HG02759 (cell line): ENCODE measurements around the gene NFATC3.
A peak's percentile ranks its signal among the peaks of the same experiment; 100 is the strongest.

Experiments used
- ATAC-seq: cut with Tn5 transposase; IDR thresholded peaks from one replicate; pipeline ENCODE4 v1.9.1; 2021; ENCODE audit warnings: mild to moderate bottlenecking, moderate library complexity; ENCODE audit not compliant: unreplicated experiment

Gene NFATC3

DNA sequence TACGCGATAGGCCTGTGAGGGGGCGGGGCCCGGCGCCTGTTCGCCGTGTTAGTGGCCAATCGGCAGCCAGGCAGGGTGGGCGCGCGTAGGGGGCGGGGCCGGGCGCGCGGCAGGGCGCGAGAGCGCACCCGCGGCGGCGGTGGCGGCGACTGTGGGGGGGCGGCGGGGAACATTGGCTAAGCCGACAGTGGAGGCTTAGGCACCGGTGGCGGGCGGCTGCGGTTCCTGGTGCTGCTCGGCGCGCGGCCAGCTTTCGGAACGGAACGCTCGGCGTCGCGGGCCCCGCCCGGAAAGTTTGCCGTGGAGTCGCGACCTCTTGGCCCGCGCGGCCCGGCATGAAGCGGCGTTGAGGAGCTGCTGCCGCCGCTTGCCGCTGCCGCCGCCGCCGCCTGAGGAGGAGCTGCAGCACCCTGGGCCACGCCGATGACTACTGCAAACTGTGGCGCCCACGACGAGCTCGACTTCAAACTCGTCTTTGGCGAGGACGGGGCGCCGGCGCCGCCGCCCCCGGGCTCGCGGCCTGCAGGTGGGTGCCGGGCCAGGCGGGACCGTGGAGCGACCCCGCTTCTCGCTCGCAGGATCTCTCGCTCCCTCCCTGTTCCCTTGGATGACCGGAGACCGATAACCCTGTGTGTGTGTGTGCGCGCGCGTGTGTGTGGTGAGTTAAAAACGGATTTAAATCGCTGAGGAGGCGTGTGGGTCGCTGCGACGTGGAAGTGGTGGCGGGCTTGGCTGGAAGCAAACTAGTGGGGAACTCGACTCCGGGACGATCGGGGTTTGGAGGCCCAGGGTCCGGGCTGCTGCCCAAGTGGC, at the start of gene NFATC3:
Gene NFATC3 (plus strand): TSS at position 112 of the 813 bp plus-strand sequence. CDS start 312 bp downstream, at position 424.
- peak; percentile 67 for ATAC-seq

DNA sequence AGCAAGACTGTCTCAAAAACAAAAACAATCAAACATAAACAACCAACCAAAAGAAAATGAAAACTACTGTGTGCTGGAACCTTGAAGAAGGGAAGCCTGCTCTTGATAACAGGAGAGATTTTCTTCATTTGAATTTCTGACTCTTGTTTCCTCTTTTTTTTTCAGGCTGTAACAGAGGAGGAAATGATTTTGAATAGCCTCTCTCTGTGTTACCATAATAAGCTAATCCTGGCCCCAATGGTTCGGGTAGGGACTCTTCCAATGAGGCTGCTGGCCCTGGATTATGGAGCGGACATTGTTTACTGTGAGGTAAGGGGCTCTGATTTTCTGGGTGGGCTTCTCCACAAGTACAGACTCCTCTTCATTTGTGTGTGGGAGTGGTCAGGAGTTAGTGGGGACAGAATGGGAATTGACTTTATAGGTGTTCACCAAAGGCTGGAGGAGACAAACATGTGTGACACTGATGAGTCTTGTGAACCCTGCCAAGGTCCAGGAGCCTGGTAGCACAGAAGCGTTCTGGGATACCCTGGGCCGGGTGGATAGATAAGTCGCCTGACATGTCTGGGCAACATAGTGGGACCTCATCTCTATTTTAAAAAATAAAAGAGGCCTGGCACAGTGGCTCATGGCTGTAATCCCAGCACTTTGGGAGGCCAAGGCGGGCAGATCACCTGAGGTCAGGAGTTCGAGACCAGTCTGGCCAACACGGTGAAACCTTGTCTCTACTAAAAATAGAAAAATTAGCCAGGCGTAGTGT, 47.2 kb upstream of the NFATC3 start:
- ATAC-seq = no peak

DNA sequence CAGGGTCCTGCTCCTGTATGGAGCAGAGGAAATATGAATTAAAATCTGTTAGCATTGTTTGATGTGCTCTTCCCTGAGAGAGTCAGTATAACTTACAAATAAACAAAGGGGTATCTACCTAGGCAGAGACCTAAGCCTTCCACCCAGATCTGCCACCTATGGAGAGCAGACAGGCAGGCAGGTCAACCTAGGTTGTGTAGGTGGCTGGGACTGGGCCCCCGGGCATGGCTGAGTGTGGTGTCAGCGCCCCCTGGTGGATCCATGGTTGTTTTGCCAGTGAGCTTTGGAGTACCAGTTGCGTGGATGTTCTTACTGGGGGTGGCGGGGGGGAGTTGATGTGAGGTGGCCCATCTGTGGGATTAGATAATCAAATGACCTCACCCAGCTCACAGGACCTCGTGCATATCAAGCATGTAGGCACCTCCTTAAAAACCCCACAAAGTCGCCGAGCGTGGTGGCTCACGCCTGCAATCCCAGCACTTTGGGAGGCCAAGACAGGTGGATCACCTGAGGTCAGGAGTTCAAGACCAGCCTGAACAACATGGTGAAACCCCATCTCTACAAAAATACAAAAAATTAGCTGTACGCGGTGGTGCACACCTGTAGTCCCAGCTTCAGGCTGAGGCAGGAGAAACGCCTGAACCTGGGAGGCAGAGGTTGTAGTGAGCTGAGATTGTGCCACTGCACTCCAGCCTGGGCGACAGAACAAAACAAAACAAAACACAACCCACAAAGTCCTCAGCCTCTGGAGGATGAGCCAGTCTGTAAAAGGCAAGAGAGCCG, 44.5 kb upstream of the NFATC3 start:
- ATAC-seq = peak; percentile 72

DNA sequence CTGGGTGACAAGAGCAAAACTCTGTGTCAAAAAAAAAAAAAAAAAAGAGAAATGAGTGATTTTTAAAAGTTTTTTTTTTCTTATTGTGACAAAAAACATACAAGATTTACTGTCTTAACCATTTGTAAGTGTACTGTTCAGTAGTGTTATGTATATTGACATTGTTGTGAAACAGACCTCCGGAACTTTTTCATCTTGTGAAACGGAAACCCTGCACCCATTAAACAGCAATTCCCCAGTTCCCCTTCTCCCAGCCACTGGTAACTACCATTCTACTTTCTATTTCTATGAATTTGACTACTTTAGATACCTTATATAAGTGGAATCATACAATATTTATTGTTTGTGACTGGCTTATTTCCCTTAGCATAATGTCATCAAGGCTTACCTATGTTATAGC, 43.4 kb upstream of the NFATC3 start:
- ATAC-seq = no peak

DNA sequence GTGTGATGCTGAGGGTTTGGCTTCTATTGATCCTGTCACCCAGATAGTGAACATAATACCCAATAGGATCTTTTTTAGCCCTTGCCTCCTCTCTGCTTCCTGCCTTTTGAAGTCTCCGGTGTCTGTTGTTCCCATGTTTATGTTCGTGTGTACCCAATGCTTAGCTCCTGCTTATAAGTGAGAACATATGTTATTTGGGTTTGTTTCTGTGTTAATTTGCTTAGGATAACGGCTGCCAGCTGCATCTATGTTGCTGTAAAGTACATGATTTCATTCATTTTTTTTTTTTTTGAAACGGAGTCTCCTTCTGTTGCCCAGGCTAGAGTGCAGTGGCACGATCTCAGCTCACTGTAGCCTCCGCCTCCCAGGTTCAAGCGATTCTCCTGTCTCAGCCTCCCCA, 39.1 kb upstream of the NFATC3 start:
- ATAC-seq = no peak

DNA sequence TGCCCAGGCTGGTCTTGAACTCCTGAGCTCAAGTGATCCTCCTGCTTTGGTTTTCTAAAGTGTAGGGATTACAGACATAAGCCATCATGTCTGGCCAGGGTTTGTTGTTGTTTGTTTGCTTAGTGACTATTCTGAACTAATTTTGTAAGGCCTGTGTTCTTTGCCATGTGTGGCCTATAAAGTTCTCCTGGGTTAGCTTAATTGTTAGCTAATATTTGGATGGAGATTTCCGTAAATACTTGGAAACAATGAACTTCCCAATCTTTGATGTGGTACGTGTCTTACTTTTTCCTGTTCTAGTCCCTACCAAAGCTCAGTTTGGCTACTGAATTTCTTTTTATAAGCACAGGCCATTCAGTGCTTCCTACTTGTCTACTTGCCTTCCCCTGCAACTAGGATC, 37.2 kb upstream of the NFATC3 start:
- ATAC-seq = no peak

DNA sequence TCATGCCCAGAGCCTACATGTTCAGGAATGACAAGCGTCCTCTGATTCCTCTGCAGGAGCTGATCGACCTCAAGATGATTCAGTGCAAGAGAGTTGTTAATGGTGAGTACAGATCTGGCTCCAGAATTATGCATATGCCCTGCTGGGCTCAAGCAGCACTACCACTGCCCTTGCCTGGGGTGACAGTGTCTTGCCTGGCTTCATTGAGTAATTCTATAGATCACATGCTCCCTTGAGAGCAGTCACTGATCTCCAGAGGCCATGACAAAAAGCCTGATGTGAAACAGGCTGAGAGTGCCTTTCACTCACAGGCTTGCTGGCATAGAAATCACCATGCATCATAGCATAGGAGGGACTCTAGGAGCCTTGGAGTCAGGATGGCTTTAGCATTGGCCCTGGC, 35.7 kb upstream of the NFATC3 start:
- no peak for ATAC-seq

DNA sequence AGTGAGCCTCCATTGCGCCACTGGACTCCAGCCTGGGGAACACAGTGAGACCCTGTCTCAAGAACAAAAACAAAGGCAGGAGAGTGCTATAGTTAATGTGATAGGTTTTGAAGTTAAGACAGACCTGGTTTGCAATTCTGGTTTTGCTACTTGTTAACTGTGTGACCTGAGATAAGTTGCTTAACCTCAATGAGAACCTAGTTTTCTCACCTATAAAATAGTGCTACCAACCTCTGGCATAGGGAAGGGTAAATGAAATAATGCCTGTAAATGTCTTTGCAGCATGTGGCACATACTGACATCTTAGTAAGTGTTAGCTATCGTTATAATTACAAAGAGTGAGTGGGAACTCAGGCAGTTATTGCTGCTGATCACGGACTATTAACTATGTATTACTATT, 29.8 kb upstream of the NFATC3 start:
- no peak for ATAC-seq

DNA sequence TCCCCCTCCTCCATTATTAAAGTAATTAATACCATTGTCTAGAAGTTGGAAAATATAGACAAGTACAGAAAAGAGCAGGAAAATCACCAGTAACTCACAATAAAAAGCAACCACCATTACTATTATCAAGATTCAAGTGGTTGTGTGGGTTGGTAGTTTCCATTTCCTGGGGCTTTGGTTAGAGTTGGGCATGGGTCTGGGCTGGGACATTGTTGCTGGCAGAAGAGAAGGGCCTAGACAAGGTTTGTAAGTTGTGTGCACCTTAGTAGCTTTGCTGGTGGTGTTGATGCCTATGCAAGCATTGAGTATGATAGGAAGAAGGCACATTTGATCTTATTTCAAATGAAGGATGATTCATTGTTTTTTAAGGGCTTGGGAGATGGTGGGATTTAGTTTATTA, 25.4 kb upstream of the NFATC3 start:
- ATAC-seq = no peak

DNA sequence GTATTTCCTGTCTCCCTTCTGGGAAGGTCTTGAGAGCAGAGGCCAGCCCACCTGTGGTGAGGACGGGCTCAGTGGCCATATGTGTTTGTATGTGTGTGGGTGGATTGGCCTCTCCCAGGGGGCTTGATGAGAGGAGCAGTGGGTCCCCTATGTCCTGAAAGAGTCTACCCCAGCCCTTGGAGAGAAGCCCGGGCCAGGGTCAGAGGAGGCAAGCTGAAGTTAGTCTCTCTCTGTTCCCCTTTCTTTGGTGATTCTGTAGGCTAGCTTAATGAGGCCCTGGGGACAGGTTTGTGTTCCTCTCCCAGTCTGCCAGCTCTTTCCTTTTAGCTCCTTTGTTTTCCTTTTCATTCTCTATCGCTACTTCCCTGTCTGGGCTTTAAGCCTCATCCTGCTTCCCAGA, 23.8 kb upstream of the NFATC3 start:
- no peak for ATAC-seq

DNA sequence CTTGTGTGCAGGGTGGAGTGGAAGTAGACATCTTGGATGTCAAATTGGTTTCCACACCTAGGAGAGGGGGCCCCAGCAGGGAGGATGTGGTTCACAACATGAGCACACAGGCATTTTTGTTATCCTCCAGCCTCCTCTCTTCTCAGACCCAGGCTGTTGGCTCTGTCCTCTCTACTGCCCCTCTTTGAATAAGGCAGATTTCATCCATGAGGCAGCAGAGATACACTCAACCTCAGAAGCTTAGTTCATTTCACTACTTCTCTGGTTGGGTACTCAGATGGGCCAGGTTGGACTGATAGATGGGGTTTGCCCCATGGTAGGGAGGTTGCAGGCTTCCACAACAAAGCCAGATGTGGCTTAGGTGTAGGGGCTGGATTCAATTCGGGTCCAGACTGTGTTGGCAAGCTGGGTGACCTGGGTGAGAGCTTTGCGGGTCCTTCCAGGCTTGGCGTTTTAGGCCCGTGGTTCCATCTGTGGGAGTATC, 22.2 kb upstream of the NFATC3 start:
- ATAC-seq = no peak

DNA sequence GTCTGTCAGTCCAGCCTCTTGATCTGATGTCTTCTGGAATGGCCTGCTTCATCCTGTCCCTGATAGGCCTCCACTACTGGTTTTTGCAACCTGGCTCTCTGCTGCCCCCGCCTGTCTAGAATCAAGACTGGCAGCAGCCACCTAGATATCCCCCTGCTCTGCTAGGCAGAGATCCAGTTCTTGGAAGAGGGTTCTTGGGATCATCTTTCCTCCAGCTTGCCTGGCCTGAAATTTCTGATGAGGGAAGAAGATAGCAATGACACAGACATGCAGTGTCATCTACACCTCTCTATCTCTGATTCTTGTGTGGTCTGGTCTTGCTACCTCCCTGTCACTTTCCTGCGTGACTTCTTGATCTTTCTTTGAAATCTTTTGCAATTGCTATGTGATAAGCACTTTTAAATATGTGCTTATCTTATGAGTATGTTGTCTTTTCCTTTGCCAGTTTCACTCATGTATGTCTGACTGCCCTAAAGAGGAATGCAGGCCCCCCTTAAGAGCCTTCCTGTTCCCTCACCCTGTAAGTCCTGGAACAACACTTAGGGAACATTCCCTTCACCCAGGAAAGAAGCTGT, 20.3 kb upstream of the NFATC3 start:
- ATAC-seq = no peak

DNA sequence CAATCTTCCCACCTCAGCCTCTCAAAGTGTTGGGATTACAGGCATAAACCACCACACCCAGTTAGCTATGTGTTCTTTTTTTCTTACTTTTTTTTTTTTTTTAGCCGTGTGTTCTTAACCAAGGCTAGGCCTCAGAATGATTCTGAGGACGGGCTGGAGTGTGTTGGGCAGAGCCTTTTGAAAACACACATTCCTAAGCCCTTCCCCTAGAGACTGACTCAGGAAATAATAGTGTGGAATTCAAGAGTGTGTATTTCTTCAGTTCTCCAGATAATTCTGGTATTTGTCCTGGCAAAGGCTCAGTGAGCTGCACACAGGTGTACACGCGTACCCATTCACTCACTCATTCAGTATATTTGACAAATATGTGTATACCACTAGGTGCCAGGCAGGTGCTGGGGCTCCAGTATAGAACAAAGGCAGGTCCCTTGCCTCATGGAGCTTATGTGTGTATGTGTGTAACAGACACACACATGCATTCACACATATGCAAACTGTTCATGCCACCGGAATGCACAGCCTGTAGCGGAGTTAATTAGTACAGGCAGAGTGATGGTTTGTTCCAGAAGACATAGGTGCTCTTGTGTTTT, 19.4 kb upstream of the NFATC3 start:
- no peak for ATAC-seq

DNA sequence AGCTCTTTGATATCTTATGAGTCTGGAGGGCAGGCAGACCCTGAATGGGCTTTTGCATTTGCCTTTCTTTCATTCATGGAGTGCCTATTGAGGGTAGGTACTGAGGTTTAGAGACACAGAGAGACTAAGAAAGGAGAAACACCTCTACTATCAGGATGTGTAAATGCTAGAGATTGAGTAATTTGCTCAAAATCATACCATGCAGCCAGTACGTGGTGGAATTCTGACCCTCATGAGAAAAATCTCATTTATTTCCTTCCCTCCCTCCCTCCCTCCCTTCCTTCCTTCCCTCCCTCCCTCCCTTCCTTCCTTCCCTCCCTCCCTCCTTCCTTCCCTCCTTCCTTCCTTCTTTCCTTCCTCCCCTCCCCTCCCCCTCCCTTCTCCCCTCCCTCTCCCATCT, 18.4 kb upstream of the NFATC3 start:
- no peak for ATAC-seq

DNA sequence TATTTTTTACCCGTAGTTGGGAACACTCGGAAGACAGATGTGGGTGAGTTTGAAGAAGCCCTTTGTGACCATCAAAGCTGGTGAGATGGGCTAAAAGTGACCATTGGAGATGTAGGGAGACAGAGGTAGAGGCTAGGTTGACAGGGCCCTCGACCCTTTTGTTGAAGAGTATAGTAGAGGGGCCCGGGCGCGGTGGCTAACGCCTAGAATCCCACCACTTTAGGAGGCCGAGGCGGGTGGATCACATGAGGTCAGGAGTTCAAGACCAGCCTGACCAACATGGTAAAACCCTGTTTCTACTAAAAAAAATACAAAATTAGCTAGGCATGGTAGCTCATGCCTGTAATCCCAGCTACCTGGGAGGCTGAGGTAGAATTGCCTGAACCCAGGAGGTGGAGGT, 16.2 kb upstream of the NFATC3 start:
- ATAC-seq = no peak

DNA sequence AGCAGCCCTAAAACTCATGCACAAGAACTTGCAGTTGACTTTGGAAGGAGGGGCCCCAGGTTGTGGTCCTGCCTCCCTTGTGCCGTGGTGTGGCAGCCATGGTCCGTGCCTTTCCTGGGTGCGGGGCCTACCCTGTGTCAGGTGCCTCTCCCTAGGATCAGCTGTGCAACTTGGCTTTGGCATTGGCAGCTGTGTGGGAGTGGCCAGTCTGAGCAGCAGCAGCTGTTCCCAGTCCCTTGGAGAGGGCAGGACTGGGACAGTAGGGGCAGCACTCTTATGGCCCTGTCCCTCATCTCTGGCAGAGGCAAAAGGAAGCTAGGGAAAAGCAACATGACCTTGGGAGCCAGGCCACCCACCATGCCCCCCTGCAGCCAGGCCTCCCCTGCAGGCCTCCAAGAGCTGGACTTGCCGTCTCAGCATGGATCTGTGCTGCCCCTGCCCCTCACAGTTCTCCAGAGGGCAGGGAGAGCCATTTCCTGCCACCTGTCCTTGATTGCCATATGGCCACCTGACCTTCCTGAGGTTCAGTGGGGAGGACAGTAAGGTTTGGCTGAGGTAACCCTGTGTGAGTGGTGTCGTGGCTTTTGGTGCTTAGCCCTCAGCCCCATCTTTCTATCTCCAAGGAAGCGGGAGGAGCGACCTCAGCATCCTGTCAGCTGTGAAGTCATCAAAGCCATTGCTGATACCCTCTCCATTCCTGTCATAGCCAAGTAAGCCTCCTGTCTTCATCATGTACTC, 15.5 kb upstream of the NFATC3 start:
- no peak for ATAC-seq

DNA sequence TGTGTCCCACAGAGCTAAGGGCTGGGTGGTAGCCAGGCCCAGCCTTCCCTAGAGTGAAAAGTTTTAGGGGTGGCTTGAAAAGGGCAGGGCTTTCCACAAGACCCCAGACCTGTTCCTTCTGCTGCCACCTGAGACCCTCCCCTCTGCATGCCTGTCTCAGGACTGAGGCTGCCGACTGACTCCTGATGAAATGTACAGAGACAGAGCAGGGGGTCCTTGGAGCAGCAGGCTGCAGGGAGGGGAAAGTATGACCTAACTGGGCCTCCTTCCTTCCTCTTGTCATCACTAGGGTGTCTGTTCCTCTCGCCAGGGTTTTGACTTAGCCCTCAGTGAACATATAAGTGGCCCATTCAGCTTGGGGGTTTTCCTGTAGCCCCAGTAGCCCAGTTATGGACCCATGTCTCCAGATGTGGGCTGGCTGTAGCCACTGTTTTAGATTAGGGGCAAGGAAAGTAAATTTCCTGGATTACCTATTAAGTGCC, 14.9 kb upstream of the NFATC3 start:
- ATAC-seq = no peak

DNA sequence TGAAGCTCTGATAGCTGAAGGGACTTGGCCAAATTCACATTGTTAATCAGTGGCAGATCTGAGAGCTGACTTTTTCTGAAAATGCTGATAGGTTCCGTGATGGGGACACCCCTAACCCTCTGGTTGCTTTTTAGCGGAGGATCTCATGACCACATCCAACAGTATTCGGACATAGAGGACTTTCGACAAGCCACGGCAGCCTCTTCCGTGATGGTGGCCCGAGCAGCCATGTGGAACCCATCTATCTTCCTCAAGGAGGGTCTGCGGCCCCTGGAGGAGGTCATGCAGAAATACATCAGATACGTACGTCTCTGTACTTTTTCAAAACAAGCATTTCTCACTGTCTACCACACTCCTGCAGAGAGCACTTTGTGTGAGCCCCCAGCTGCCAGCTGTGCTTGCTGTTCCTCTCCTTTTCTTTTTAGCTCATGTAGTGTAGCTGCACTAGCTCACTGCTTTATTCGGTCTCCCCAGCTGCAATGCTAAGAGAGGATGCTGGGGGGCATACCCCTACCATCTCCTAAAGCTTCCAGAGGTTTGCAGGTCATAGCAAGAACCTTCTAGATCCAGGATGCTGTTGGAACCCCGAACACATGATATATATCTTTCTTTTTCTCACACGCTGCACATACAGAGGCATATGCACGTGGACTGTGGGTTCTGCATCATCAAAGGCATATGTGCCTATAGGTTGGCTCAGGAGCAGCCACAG, 14.2 kb upstream of the NFATC3 start:
- ATAC-seq = peak; percentile 34

DNA sequence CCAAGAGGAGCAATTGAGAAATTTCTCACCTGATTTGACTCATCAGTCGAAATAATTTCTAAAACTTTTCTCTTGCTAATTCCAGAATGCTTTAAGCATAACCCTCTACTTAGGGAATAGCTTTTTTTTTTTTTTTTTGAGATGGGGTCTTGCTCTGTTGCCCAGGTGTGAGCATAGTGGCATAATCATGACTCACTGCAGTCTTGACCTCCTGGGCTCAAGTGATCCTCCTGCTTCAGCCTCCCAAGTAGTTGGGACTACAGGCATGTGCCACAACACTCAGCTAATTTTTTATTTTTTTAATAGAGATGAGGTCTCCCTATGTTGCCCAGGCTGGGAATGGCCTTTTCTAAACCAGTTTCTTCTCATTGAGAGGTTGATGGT, 13.7 kb upstream of the NFATC3 start:
- ATAC-seq = no peak
